ENCODE results near the gene CRKL.

The CRKL gene

GRCh38 chr22:20979940-20980453 is 62.8 kb downstream of the CRKL start:
- in situ Hi-C loops (cut with HindIII; ENCODE audit: low sequenced_read_pairs) = no loop called here

- in situ Hi-C loops (cut with HindIII; ENCODE audit: low sequenced_read_pairs) = no loop called here
Measured at GRCh38 chr22:20980523-20980922, 63.3 kb downstream of the CRKL start.

GRCh38 chr22:20980938-20981722 is 63.9 kb downstream of the CRKL start:
- in situ Hi-C loops (cut with HindIII; ENCODE audit: low sequenced_read_pairs) = no loop called here

GRCh38 chr22:20981787-20982562 is 64.8 kb downstream of the CRKL start, which contains the start of gene LZTR1:
Gene LZTR1, plus strand, starts transcription at chr22:20982297. Its CDS starts 75 bp downstream, at chr22:20982372.
- in situ Hi-C loops (cut with HindIII; ENCODE audit: low sequenced_read_pairs) = no loop called here

GRCh38 chr22:20982563-20982882 is 65.3 kb downstream of the CRKL start:
- in situ Hi-C loops (cut with HindIII; ENCODE audit: low sequenced_read_pairs) = no loop called here

GRCh38 chr22:20983081-20983771 is 66.0 kb downstream of the CRKL start:
- in situ Hi-C loops (cut with HindIII; ENCODE audit: low sequenced_read_pairs) = no loop called here

- in situ Hi-C loops (cut with HindIII; ENCODE audit: low sequenced_read_pairs) = no loop called here
Measured at GRCh38 chr22:20985720-20986119, 68.5 kb downstream of the CRKL start.

GRCh38 chr22:20986365-20986764 is 69.2 kb downstream of the CRKL start:
- in situ Hi-C loops (cut with HindIII; ENCODE audit: low sequenced_read_pairs) = no loop called here

GRCh38 chr22:20987375-20987774 is 70.2 kb downstream of the CRKL start:
- in situ Hi-C loops (cut with HindIII; ENCODE audit: low sequenced_read_pairs) = no loop called here

GRCh38 chr22:20988573-20989322 is 71.5 kb downstream of the CRKL start:
- in situ Hi-C loops (cut with HindIII; ENCODE audit: low sequenced_read_pairs) = no loop called here

GRCh38 chr22:20989323-20990138 is 72.3 kb downstream of the CRKL start:
- in situ Hi-C loops (cut with HindIII; ENCODE audit: low sequenced_read_pairs) = no loop called here

- in situ Hi-C loops (cut with HindIII; ENCODE audit: low sequenced_read_pairs) = no loop called here
Measured at GRCh38 chr22:20990184-20991180, 73.3 kb downstream of the CRKL start.

GRCh38 chr22:20991252-20992055 is 74.2 kb downstream of the CRKL start:
- in situ Hi-C loops (cut with HindIII; ENCODE audit: low sequenced_read_pairs) = no loop called here

GRCh38 chr22:20992056-20992442 is 74.8 kb downstream of the CRKL start:
- in situ Hi-C loops (cut with HindIII; ENCODE audit: low sequenced_read_pairs) = no loop called here

- in situ Hi-C loops (cut with HindIII; ENCODE audit: low sequenced_read_pairs) = no loop called here
Measured at GRCh38 chr22:20992456-20993303, 75.5 kb downstream of the CRKL start.

- in situ Hi-C loops (cut with HindIII; ENCODE audit: low sequenced_read_pairs) = no loop called here
Measured at GRCh38 chr22:20993304-20994127, 76.3 kb downstream of the CRKL start.

Measured in DLD1 (cell line).